Suppressor macrophage treated with lipopolysaccharide for 1 hour (primary cell): ENCODE measurements around the gene ANXA11.
"Not testable (repeated sequence)": the region's sequence is repeated elsewhere in the genome, so short reads cannot be mapped to it uniquely, and the experiment has no call there.

Experiments
- DNase-seq, 3 donors: peaks; one replicate each; pipeline ENCODE4 v3.0.0-alpha.2; 2020 to 2022

Gene ANXA11

DNA sequence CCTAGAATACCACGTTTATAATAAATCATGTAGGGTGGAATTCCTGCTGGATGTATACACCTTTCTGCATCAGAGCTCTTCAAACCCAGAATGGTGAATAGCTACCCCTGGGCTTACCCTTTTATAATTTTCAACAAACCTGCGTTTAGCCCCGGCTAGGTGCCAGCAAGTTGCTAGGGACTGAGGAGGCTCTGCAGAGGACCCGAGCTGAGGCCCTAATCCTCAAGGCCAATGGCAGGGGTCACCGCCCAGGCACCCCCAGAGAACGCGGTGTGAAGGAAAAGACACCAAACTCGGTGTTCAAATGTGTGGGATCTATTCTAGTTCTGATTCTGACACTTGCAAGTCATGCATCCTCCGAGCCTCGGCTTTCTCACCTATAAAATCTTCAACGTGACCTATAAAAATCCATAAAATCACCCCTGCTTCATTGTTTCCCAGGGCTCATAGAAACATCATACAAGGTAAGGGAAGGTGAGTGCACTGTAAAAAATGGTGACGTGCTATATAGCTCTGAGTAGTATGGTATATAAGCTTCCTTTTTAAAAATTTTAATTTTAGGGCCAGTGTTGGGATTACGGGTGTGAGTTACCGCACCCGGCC lies 2.5 kb upstream of the ANXA11 start:
- no peak for DNase-seq

- no peak for DNase-seq
Measured at GRCh38 chr10:80206277-80206655, 929 bp upstream of the ANXA11 start.

GRCh38 chr10:80204677-80205476 lies 460 bp downstream of the ANXA11 start:
- DNase-seq = peak in 2 of 3 donors; percentile 47 to 70

GRCh38 chr10:80203835-80204676 lies 1.3 kb downstream of the ANXA11 start:
- peak; percentile 37 to 72 (median 51) for DNase-seq

DNA sequence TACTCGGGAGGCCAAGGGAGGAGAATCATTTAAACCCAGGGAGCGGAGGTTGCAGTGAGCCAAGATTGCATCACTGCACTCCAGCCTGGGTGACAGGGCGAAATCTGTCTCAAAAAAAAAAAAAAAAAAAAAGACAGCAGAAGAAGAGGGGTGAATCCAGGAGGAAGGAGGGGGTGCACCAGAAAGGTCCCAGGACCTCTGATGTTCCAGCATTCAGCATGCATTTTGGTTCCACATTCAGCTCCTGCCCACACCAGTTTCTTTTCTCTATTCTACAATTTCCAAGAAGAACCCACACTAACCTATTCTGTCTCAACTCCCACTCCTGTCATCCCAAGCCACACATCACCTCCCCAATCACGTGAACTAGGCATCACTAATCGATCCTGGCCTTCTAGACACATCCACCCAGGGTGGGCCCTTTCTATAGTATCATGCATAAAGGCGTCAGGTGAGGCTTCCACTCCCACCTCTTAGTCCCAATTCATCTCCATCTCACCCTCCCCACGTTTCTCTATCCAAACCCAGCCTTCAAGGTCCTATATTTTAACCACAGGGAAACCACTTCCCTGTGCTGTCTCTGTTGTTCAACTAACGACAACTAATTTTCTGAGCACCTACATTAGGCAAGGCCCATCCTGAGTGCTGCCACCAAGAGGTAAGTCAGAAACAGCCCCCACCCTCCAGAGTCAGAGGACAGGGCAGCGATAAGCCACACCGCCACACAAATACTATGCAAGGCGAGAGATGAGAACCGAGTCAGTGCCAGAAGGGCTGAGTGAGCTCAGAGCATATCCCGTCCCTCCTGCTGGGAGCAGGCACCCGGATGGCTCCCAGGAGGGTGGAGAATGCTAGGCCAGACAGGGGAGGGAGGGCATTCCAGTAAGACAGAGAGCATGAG lies 2.2 kb downstream of the ANXA11 start:
- peak; percentile 53 to 79 (median 56) for DNase-seq

DNA sequence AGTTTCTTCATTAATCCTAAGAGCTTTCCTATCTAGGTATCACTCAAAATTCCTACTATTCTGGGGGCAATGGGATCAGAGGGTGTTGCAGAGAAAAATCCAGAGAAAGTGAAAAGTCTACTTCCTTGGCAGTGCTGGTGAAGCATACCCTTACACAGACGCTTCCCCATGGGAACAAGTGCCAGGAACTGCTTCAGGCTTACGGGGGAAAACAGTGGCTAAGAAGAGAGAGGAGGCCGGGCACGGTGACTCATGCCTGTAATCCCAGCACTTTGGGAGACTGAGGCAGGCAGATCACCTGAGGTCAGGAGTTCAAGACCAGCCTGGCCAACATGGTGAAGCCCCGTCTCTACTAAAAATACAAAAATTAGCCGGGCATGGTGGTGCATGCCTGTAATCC lies 2.8 kb downstream of the ANXA11 start:
- not testable (repeated sequence) for DNase-seq

GRCh38 chr10:80201608-80202141 lies 3.7 kb downstream of the ANXA11 start:
- DNase-seq = peak in 2 of 3 donors; percentile 39 to 48

DNA sequence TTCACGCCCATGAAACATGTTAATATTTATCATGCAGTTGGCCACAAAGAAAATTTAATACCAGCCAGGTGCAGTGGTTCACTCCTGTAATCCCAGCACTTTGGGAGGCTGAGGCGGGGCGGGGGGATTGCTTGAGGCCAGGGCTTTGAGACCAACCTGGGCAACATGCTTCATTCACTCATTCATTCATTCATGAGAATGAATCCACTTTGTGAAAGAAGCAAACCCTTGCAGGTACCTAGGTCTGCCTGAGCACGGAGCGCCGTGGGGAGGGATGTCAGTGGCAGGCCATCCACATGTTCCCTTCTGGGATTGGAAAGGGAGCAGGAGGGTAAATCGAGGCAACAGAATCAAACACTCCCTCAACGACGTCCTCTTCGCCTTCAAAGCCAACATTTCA lies 4.7 kb downstream of the ANXA11 start:
- no peak for DNase-seq

DNA sequence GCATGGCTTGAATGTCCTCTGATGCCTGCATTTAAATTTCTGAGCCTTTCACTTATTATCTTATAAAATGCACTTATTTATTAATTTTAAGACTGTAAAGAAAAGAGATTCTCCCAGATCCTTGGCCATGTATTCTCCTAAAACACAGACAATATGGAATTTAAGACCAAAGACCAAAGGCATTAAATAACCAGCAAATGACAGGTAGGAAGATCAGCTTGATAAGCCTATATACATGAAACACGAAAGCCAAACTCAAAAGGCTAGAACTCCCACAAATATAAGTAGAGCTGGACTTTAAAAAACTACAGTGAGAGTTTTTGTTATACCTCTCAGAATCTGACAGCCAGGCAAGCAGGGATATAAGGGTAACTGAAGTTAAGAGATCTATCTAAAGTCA lies 5.1 kb downstream of the ANXA11 start:
- DNase-seq = no peak

- DNase-seq = peak; percentile 65 to 86 (median 76)
Measured at GRCh38 chr10:80199828-80200227, 5.5 kb downstream of the ANXA11 start.

DNA sequence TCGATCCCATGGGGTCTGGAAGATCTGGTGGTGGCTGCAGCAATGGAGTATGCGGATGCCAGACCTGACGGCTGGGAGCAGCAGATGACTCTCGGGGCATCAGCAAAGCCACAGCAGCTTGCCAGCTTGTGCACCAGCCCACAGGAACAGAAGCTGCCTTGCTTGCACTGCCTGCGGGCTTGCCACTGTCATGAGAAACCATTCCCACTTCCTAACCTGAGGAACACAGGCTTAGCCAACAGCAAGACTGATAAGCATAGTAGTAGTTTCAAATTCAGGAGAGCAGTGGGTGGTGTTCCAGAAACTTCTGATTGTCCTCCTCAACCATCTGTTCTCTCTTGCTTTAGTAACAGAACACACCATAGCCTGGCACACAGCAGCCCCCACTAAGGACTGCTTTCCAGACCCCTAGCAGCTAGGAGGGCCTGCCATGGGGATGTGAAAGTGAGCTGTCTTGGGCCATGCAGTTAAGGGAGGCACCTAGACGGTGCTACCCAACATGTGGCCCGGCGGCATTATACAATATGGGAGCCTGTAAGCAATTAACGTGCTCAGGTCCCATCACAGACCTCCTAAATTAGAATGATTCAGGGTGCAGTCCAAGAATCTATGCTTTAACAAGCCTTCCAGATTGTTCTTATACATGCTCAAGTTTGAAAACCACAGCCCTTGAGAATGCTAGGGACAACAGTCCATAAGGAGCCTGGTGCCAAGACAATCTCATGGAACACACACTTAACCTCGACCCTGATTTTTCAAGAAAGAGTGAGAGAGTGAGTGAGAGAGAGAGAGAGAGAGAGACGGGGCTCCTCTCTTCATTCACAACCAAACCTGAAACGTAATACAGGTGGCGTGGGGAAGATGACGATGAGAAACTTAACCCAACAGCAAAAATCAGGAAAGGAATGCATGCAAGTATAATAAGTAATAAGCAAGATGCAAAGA lies 7.1 kb downstream of the ANXA11 start:
- DNase-seq = peak in 1 of 3 donors; percentile 25

GRCh38 chr10:80196950-80197315 lies 8.4 kb downstream of the ANXA11 start:
- no peak for DNase-seq

GRCh38 chr10:80196270-80196949 lies 8.9 kb downstream of the ANXA11 start:
- DNase-seq = no peak

GRCh38 chr10:80195046-80195574 lies 10.2 kb downstream of the ANXA11 start:
- DNase-seq = no peak

- no peak for DNase-seq
Measured at GRCh38 chr10:80194373-80195045, 10.8 kb downstream of the ANXA11 start.

GRCh38 chr10:80192553-80192952 lies 12.8 kb downstream of the ANXA11 start:
- no peak for DNase-seq

DNA sequence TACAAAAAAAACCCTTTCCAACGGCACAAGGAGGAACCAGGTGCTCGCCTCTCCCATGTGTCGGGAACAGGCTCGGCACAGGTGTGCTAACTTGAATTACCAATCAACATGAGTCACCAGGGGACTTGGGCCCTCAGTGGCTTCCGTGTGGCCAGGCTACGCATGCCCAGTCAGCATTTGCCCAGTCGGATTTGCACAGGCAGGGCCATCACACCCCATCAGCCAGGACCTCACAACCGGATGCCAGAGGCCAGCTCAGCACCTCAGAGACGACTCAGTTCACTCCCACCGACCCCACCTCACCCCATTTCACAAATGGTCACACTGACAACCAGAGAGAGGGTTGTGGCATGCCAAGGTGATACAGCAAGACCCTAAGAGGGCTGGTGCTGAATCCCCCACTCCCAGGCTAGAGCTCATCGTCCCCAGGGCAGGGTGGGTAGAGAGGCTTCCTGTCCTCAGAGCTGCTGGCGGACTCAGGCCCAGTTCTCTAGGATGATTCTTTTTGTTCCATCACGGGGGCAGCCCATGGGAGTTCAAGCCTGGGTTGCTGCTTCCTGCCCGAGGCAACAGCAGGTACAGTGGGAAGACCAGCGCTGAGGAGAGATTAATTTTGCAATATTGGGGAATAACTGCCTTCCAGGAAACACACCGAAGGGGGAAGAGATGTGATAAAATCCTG lies 13.6 kb downstream of the ANXA11 start:
- DNase-seq = no peak

GRCh38 chr10:80188713-80189112 lies 16.6 kb downstream of the ANXA11 start:
- no peak for DNase-seq
